Tibial nerve (tissue), 4 donors: ENCODE data around the gene RNF141. TPM values are rescaled to one million over a fixed set of nuclear protein-coding genes. Genes with fewer than 3 reads are reported as not detected.

Source experiments
- DNase-seq, 2 donors: peaks; one replicate each; pipeline ENCODE4 v3.0.0-alpha.2; 2019; ENCODE audit warnings: low spot score in 2 of 2
- H3K27ac ChIP-seq, 4 donors: fragments of 200-600 bp; sonication (generic) in 3 of 4; one replicate each; pipeline ENCODE4 v1.5.1; 2017 to 2019; ENCODE audit warnings: mild to moderate bottlenecking in 1 of 4
- H3K27me3 ChIP-seq, 2 donors: fragments of 200-600 bp; sonication (generic) in 1 of 2; one replicate each; pipeline versions ENCODE4 v1.5.1 to v1.6.0; 2017 to 2019
- H3K36me3 ChIP-seq, 3 donors: fragments of 200-600 bp; sonication (generic); one replicate each; pipeline ENCODE4 v1.5.1; 2018 to 2019
- H3K4me1 ChIP-seq, 4 donors: fragments of 200-600 bp; sonication (generic) in 3 of 4; one replicate each; pipeline ENCODE4 v1.5.1; 2017 to 2019
- H3K4me3 ChIP-seq, 4 donors: fragments of 200-600 bp; sonication (generic) in 3 of 4; one replicate each; pipeline ENCODE4 v1.5.1; 2017 to 2019; ENCODE audit warnings: mild to moderate bottlenecking in 1 of 4, moderate library complexity in 1 of 4
- H3K9me3 ChIP-seq, 4 donors: fragments of 200-600 bp; sonication (generic) in 3 of 4; one replicate each; pipeline ENCODE4 v1.5.1; 2017 to 2019
- EP300 ChIP-seq, 2 donors: sonication (generic); formaldehyde crosslinking; IDR thresholded peaks; one replicate each; pipeline ENCODE4 v1.6.1; 2017; ENCODE audit warnings: antibody characterized with exemption in 2 of 2, mild to moderate bottlenecking in 1 of 2
- POLR2A ChIP-seq, 2 donors: fragments of 450-650 bp; IDR thresholded peaks; one replicate each; pipeline ENCODE4 v1.6.1; 2017; ENCODE audit warnings: antibody characterized with exemption in 2 of 2, mild to moderate bottlenecking in 2 of 2, moderate library complexity in 2 of 2
- whole genome bisulfite sequencing, 2 donors: methylation state at CpG; one replicate each; pipeline ENCODE4 v1.1.5; 2018; 5-methylcytosine and 5-hydroxymethylcytosine counted together
- total RNA-seq, 4 donors: library from RNA; depleted of rRNA; stranded (reverse); fragments of >200 nt; gene quantifications; one replicate each; pipeline ENCODE4 v1.1.0, GENCODE V29; 2016
- TF ChIP-seq, protein P1 (sequence below), 5 experiments: fragments of 200-600 bp in 3 of 5; fragments of 450-650 bp in 2 of 5; sonication (generic) in 3 of 5; IDR thresholded peaks; one replicate each; pipeline ENCODE4 v1.5.1; 2016 to 2019; ENCODE audit warnings: antibody characterized with exemption in 5 of 5, mild to moderate bottlenecking in 3 of 5, moderate library complexity in 2 of 5

The RNF141 gene
- total RNA-seq, 4 donors from 2014 or later, result 27.6 to 49.2 (median 40.5) TPM

DNA sequence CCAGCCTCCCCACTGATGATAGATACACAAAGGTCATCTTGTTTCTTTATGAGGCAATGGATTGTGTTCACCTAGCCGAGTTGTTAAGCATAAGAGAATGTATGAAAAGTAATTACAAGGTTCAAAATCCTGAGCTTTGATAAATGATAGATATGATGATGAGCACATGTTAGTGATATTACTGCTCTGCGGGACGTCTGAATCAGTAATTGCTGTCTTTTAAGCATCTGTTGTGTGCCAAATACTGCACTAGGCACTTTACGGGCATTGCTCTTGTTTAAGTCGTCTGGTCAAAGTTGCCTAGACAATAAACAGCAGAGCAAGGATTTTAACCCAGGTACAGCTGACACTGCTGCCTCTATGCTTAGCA lies 559 bp upstream of the RNF141 start:
- TF ChIP-seq EP300 (IDR thresholded peaks at IDR 0.05), result no peak
- TF ChIP-seq, protein P1, sequence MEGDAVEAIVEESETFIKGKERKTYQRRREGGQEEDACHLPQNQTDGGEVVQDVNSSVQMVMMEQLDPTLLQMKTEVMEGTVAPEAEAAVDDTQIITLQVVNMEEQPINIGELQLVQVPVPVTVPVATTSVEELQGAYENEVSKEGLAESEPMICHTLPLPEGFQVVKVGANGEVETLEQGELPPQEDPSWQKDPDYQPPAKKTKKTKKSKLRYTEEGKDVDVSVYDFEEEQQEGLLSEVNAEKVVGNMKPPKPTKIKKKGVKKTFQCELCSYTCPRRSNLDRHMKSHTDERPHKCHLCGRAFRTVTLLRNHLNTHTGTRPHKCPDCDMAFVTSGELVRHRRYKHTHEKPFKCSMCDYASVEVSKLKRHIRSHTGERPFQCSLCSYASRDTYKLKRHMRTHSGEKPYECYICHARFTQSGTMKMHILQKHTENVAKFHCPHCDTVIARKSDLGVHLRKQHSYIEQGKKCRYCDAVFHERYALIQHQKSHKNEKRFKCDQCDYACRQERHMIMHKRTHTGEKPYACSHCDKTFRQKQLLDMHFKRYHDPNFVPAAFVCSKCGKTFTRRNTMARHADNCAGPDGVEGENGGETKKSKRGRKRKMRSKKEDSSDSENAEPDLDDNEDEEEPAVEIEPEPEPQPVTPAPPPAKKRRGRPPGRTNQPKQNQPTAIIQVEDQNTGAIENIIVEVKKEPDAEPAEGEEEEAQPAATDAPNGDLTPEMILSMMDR (IDR thresholded peaks at IDR 0.05), result no peak
- TF ChIP-seq POLR2A (IDR thresholded peaks at IDR 0.05), result no peak
- WGBS, 2 donors, result 40 to 55% methylated on average over 5 of the region's 5 CpGs
- H3K9me3 ChIP-seq, result no peaks in the 10 kb centered on the region
- DNase-seq, result no peak
- peak overlapping the region in 3 of 4 donors; percentile 83 to 94 (median 91) for H3K27ac ChIP-seq
- peaks cover 0 to 29% (median 7%) of the 10 kb centered on the region in 4 donors for H3K4me1 ChIP-seq
- H3K27me3 ChIP-seq, result no peaks in the 10 kb centered on the region
- no peaks in the 10 kb centered on the region for H3K36me3 ChIP-seq
- peak overlapping the region in 3 of 4 donors; percentile 78 to 94 (median 79) for H3K4me3 ChIP-seq

DNA sequence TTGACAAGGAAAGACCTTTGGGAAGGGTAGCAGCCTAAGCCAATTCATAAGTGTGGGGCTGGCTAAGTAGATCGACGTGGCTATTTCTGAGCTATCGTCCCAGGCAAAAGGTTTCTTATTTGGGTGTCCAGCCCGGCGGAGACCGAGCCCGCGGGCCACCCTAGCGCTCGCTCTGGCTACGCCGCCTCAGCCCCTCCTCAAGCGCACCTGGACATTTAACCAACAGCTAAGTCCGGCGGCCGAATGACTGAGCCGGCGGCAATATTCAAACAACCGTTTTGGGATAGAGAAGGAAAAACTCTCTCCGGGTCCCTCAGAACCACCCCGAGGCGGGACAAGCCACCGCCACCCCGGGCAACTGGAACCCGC lies 457 bp downstream of the RNF141 start:
- H3K9me3 ChIP-seq, result no peaks in the 10 kb centered on the region
- H3K4me1 ChIP-seq, result peaks cover 0 to 29% (median 7%) of the 10 kb centered on the region in 4 donors
- peak; percentile 17 to 25 for DNase-seq
- 0 to 1% methylated on average over 15 to 25 of the region's 25 CpGs for WGBS, 2 donors
- H3K27me3 ChIP-seq, result no peaks in the 10 kb centered on the region
- H3K36me3 ChIP-seq, result no peaks in the 10 kb centered on the region
- H3K27ac ChIP-seq, result peak overlapping the region; percentile 76 to 94 (median 87)
- peak overlapping the region; percentile 70 to 94 (median 78) for H3K4me3 ChIP-seq
- TF ChIP-seq, protein P1 (IDR thresholded peaks at IDR 0.05), result no peak
- no peak for TF ChIP-seq POLR2A (IDR thresholded peaks at IDR 0.05)
- no peak for TF ChIP-seq EP300 (IDR thresholded peaks at IDR 0.05)

DNA sequence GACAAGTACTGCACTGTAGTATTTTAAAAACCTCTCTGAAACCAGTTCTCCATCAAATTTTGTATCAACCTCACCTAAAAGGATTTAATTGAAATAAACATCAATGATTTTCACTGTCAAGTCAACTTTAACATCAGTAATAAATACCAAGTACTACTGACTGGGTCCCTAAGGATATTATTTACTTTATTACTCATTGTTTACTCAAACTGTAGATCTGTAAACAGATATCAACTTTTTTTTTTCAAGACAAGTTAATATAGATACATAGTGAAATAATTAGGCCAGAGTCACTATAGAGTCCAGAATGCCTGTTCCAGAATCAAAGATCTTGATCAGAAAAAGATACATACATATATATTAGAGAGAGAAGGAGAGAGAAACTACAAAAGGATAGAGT lies 1.6 kb downstream of the RNF141 start:
- no peak for TF ChIP-seq POLR2A (IDR thresholded peaks at IDR 0.05)
- TF ChIP-seq, protein P1 (IDR thresholded peaks at IDR 0.05), result no peak
- TF ChIP-seq EP300 (IDR thresholded peaks at IDR 0.05), result no peak

DNA sequence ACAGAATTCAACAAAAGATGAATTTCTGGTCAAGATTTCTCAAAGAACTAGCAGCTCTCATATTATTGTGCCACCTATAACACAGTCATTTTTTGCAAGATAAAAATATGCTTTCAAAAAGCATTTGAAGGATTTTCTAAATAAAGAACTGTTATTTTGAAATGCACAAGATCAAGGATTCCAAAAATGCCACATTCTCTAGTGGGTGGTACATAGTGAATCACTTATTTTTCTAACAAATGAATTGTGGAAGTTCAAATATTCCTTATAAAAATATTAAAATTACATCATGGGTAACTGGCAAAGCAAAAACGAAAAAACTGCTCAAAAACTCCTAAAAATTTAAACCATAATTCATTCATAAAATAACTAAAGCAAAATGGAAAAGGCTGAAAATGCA lies 2.1 kb downstream of the RNF141 start:
- TF ChIP-seq POLR2A (IDR thresholded peaks at IDR 0.05), result no peak
- TF ChIP-seq, protein P1 (IDR thresholded peaks at IDR 0.05), result no peak
- no peak for TF ChIP-seq EP300 (IDR thresholded peaks at IDR 0.05)
- H3K4me3 ChIP-seq, result no peak overlapping the region
- no peak for DNase-seq
- H3K36me3 ChIP-seq, result peaks cover 0 to 2% (median 0%) of the 10 kb centered on the region in 3 donors
- WGBS, 2 donors, result 35 to 37% methylated on average over 1 of the region's 1 CpG
- H3K27me3 ChIP-seq, result no peaks in the 10 kb centered on the region
- peaks cover 0 to 29% (median 7%) of the 10 kb centered on the region in 4 donors for H3K4me1 ChIP-seq
- H3K27ac ChIP-seq, result peak overlapping the region in 1 of 4 donors; percentile 36
- no peaks in the 10 kb centered on the region for H3K9me3 ChIP-seq

More for the DNA sequence above, 1.6 kb downstream of the RNF141 start:
- DNase-seq, result no peak
- H3K4me1 ChIP-seq, result peaks cover 0 to 29% (median 7%) of the 10 kb centered on the region in 4 donors
- no peaks in the 10 kb centered on the region for H3K9me3 ChIP-seq
- H3K27me3 ChIP-seq, result no peaks in the 10 kb centered on the region
- no peak overlapping the region for H3K4me3 ChIP-seq
- H3K27ac ChIP-seq, result peak overlapping the region in 1 of 4 donors; percentile 36
- no peaks in the 10 kb centered on the region for H3K36me3 ChIP-seq

DNA sequence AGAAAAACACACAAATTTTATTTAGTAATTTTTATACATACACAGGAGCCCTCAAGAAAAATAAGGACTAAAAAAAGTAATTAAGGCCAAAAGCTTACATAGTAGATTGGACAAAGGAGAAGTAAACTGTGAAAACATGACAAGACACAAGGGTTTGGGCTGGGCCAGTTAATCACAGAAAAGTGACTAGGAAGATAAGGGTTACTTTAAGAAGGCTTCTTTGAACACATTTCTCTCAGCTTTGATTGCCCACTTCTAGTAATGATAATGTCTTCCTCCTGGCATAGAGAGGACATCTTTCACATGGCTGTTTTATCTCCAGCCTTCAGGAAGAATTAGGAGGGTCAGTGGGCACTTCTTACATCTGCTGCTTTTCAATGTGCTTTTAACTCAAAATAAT lies 3.4 kb downstream of the RNF141 start:
- H3K9me3 ChIP-seq, result no peaks in the 10 kb centered on the region
- no peak for DNase-seq
- H3K27ac ChIP-seq, result no peak overlapping the region
- H3K36me3 ChIP-seq, result peaks cover 0 to 12% (median 0%) of the 10 kb centered on the region in 3 donors
- no peak overlapping the region for H3K4me3 ChIP-seq
- TF ChIP-seq EP300 (IDR thresholded peaks at IDR 0.05), result no peak
- TF ChIP-seq, protein P1 (IDR thresholded peaks at IDR 0.05), result no peak
- TF ChIP-seq POLR2A (IDR thresholded peaks at IDR 0.05), result no peak
- peaks cover 0 to 29% (median 7%) of the 10 kb centered on the region in 4 donors for H3K4me1 ChIP-seq
- H3K27me3 ChIP-seq, result no peaks in the 10 kb centered on the region
